ENCODE results near the gene PNKD. TPM values are rescaled to one million over a fixed set of nuclear protein-coding genes. Genes with fewer than 3 reads are reported as not detected.

Gene PNKD
- total RNA-seq, 1 donor: 17.4 TPM

DNA sequence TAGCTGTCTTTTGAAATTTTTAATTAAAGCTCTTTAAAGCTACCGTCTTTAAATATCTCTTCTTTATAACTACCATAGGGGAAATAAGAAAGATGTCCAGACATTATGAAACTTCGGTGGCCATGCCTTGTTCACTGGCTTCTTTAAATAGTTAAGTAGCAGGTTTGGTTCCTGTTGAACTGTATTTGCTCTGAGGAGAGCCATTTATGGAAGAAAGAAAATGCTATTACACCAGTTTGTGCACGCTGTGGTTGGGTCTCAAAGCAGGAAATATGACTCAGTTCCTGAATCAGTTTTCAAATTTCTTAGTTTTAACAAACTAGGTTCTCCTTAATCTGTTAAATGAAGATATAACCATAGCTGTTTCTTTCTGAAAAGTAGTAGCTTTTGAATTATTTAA lies 41.1 kb upstream of the PNKD start:
- DNase-seq (ENCODE audit: low read depth): peak; percentile 82
- no peak for TF ChIP-seq CTCF (IDR thresholded peaks at IDR 0.05; ENCODE audit: insufficient read depth, low read length)
- H3K4me3 ChIP-seq (ENCODE audit: low read depth, low read length): no peak overlapping the region

DNA sequence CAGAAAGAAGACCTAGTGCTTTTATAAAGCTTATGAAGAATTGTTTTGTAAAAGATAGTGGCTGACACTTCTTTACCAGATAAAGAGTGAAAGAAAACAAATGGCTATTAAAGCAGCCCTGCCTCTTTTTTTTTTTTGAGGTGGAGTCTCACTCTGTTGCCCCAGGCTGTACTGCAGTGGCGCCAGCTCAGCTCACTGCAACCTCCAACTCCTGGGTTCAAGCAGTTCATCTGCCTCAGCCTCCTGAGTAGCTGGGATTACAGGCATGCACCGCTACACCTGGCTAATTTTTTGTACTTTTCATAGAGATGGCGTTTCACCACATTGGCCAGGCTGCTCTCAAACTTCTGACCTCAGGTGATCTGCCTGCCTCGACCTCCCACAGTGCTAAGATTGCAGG lies 40.5 kb upstream of the PNKD start:
- H3K4me3 ChIP-seq (ENCODE audit: low read depth, low read length): no peak overlapping the region
- no peak for TF ChIP-seq CTCF (IDR thresholded peaks at IDR 0.05; ENCODE audit: insufficient read depth, low read length)
- peak; percentile 28 for DNase-seq (ENCODE audit: low read depth)

DNA sequence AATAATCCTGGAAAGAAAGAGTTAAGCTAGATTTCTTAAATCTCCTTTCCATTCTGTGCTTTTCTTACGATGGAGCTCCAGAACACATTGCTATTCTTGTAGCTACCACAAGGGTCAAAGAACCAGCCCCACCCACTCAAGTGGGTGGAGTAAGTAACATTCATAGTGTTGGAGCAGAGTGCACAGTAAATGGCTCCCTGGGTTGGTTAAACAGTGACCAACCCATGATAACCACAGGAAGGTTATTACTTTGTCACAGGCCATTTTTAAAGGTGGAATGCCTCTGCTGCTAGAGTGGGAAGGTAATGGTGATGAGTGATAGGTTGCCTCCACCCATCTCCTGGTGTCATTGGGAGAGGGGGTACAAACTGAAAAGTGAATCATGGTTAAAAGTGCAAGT lies 39.4 kb upstream of the PNKD start:
- H3K4me3 ChIP-seq (ENCODE audit: low read depth, low read length): no peak overlapping the region
- no peak for TF ChIP-seq CTCF (IDR thresholded peaks at IDR 0.05; ENCODE audit: insufficient read depth, low read length)
- peak; percentile 37 for DNase-seq (ENCODE audit: low read depth)

DNA sequence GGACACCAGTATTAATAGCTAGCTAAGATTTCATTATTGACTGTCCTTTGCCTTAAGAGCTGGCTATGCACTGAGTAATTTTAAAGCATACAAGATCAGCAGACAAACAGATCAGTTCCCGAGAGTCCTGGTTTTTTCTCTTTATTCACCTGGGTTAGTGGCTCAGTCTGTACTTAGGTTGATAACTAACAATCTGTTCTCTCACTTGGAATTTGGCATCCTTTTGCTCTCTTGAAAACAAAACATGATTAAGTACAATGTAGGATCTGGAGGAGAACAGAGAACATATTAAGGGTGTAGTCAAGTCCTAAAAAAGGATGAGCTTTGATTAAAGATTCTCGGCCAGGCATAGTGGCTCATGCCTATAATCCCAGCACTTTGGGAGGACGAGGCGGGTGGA lies 36.8 kb upstream of the PNKD start:
- no peak for TF ChIP-seq CTCF (IDR thresholded peaks at IDR 0.05; ENCODE audit: insufficient read depth, low read length)
- DNase-seq (ENCODE audit: low read depth): no peak
- H3K4me3 ChIP-seq (ENCODE audit: low read depth, low read length): no peak overlapping the region

- TF ChIP-seq CTCF (IDR thresholded peaks at IDR 0.05; ENCODE audit: insufficient read depth, low read length): no peak
- no peak for DNase-seq (ENCODE audit: low read depth)
- no peak overlapping the region for H3K4me3 ChIP-seq (ENCODE audit: low read depth, low read length)
Observed at GRCh38 chr2:218234521-218234920, 35.8 kb upstream of the PNKD start.

GRCh38 chr2:218235017-218235416 lies 35.3 kb upstream of the PNKD start:
- DNase-seq (ENCODE audit: low read depth): no peak
- no peak for TF ChIP-seq CTCF (IDR thresholded peaks at IDR 0.05; ENCODE audit: insufficient read depth, low read length)
- H3K4me3 ChIP-seq (ENCODE audit: low read depth, low read length): no peak overlapping the region

DNA sequence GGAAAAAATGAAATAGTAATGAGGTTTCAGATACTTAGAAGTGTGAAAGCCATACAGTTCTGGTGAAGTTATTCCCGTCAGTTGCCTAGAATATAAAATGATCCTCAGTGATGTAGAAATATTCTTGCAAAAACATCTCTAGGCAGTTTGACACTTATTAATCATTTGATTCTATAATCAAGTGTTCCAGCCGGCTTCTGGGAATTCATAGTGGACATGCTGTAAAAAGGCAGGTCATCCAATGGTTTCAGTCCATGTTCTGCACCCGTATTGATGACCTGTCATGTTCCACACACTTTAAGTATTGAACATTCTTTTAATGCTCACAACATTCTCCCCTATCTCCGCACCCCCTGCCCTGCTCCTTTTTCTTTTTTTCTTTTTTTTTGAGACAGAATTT lies 33.5 kb upstream of the PNKD start:
- no peak overlapping the region for H3K4me3 ChIP-seq (ENCODE audit: low read depth, low read length)
- no peak for TF ChIP-seq CTCF (IDR thresholded peaks at IDR 0.05; ENCODE audit: insufficient read depth, low read length)
- DNase-seq (ENCODE audit: low read depth): no peak

All from fibroblast of the aortic adventitia (primary cell).